HEK293 (cell line): ENCODE results near the gene RHBDF1.

Experiments used
- FEZF1 ChIP-seq: fragments of 450-650 bp; formaldehyde crosslinking; IDR thresholded peaks from 2 replicates; pipeline ENCODE4 v1.5.1; 2016; ENCODE audit warnings: missing biosample characterization, missing genetic modification characterization
- GLIS1 ChIP-seq: fragments of 450-650 bp; formaldehyde crosslinking; IDR thresholded peaks from 2 replicates; pipeline ENCODE4 v1.5.1; 2016; ENCODE audit warnings: missing biosample characterization, missing genetic modification characterization
- KLF16 ChIP-seq: fragments of 450-650 bp; formaldehyde crosslinking; IDR thresholded peaks from 2 replicates; pipeline ENCODE4 v1.5.1; 2017; ENCODE audit warnings: missing biosample characterization, missing genetic modification characterization
- SP7 ChIP-seq: fragments of 450-650 bp; formaldehyde crosslinking; IDR thresholded peaks from 2 replicates; pipeline ENCODE4 v1.5.1; 2016; ENCODE audit warnings: missing biosample characterization, missing genetic modification characterization
- ZBTB1 ChIP-seq: fragments of 450-650 bp; formaldehyde crosslinking; IDR thresholded peaks from 2 replicates; pipeline ENCODE4 v1.5.1; 2016; ENCODE audit warnings: missing biosample characterization, missing genetic modification characterization
- ZBTB17 ChIP-seq: fragments of 450-650 bp; formaldehyde crosslinking; IDR thresholded peaks from 2 replicates; pipeline ENCODE4 v1.5.1; 2016; ENCODE audit warnings: missing biosample characterization, missing genetic modification characterization
- ZBTB26 ChIP-seq: fragments of 450-650 bp; formaldehyde crosslinking; optimal IDR thresholded peaks from 2 replicates; pipeline ENCODE3; 2016; ENCODE audit warnings: missing biosample characterization, mild to moderate bottlenecking, missing genetic modification characterization
- ZBTB49 ChIP-seq: fragments of 450-650 bp; formaldehyde crosslinking; IDR thresholded peaks from 2 replicates; pipeline ENCODE4 v1.5.1; 2016; ENCODE audit warnings: missing biosample characterization, missing genetic modification characterization, low read depth
- ZFHX2 ChIP-seq: fragments of 450-650 bp; formaldehyde crosslinking; conservative IDR thresholded peaks from 2 replicates; pipeline ENCODE4 v1.5.1; 2016; ENCODE audit warnings: missing biosample characterization, missing genetic modification characterization
- ZNF121 ChIP-seq: fragments of 450-650 bp; formaldehyde crosslinking; IDR thresholded peaks from 2 replicates; pipeline ENCODE4 v1.5.1; 2016; ENCODE audit warnings: missing biosample characterization, missing genetic modification characterization
- ZNF140 ChIP-seq: fragments of 450-650 bp; formaldehyde crosslinking; IDR thresholded peaks from 2 replicates; pipeline ENCODE4 v1.5.1; 2016; ENCODE audit warnings: missing biosample characterization, missing genetic modification characterization
- ZNF155 ChIP-seq: fragments of 450-650 bp; formaldehyde crosslinking; IDR thresholded peaks from 2 replicates; pipeline ENCODE4 v1.5.1; 2016; ENCODE audit warnings: missing biosample characterization, missing genetic modification characterization
- ZNF23 ChIP-seq: fragments of 450-650 bp; formaldehyde crosslinking; IDR thresholded peaks from 2 replicates; pipeline ENCODE4 v1.5.1; 2016; ENCODE audit warnings: missing biosample characterization, missing genetic modification characterization, borderline replicate concordance
- ZNF239 ChIP-seq: fragments of 450-650 bp; formaldehyde crosslinking; IDR thresholded peaks from 2 replicates; pipeline ENCODE4 v1.5.1; 2016; ENCODE audit warnings: missing biosample characterization, missing genetic modification characterization
- ZNF280C ChIP-seq: fragments of 450-650 bp; formaldehyde crosslinking; IDR thresholded peaks from 2 replicates; pipeline ENCODE4 v1.5.1; 2016; ENCODE audit warnings: missing biosample characterization, missing genetic modification characterization
- ZNF341 ChIP-seq: fragments of 450-650 bp; formaldehyde crosslinking; IDR thresholded peaks from 2 replicates; pipeline ENCODE4; 2016; ENCODE audit warnings: low read depth, missing biosample characterization, missing genetic modification characterization
- ZNF366 ChIP-seq: fragments of 450-650 bp; formaldehyde crosslinking; conservative IDR thresholded peaks from 2 replicates; pipeline ENCODE4 v1.5.1; 2016; ENCODE audit warnings: missing biosample characterization, missing genetic modification characterization
- ZNF404 ChIP-seq: fragments of 450-650 bp; formaldehyde crosslinking; IDR thresholded peaks from 2 replicates; pipeline ENCODE4 v1.5.1; 2017; ENCODE audit warnings: missing biosample characterization, missing genetic modification characterization
- ZNF423 ChIP-seq: fragments of 450-650 bp; formaldehyde crosslinking; IDR thresholded peaks from 2 replicates; pipeline ENCODE4 v1.5.1; 2016; ENCODE audit warnings: missing biosample characterization, missing genetic modification characterization
- ZNF48 ChIP-seq: fragments of 450-650 bp; formaldehyde crosslinking; IDR thresholded peaks from 2 replicates; pipeline ENCODE4 v1.5.1; 2016; ENCODE audit warnings: missing biosample characterization, missing genetic modification characterization
- ZNF530 ChIP-seq: fragments of 450-650 bp; formaldehyde crosslinking; IDR thresholded peaks from 2 replicates; pipeline ENCODE4 v1.5.1; 2016; ENCODE audit warnings: low read depth, missing biosample characterization, missing genetic modification characterization
- ZNF544 ChIP-seq: fragments of 450-650 bp; formaldehyde crosslinking; IDR thresholded peaks from 2 replicates; pipeline ENCODE4 v1.5.0; 2017; ENCODE audit warnings: missing biosample characterization, missing genetic modification characterization
- ZNF561 ChIP-seq: fragments of 450-650 bp; IDR thresholded peaks from 2 replicates; pipeline ENCODE4 v1.5.1; 2018; ENCODE audit warnings: missing biosample characterization, missing genetic modification characterization, borderline replicate concordance
- ZNF585B ChIP-seq: fragments of 450-650 bp; formaldehyde crosslinking; IDR thresholded peaks from 2 replicates; pipeline ENCODE4 v1.5.1; 2016; ENCODE audit warnings: missing biosample characterization, missing genetic modification characterization
- ZNF600 ChIP-seq: fragments of 450-650 bp; formaldehyde crosslinking; IDR thresholded peaks from 2 replicates; pipeline ENCODE4 v1.5.1; 2016; ENCODE audit warnings: missing biosample characterization, missing genetic modification characterization
- ZNF660 ChIP-seq: fragments of 450-650 bp; IDR thresholded peaks from 2 replicates; pipeline ENCODE4 v1.5.1; 2018; ENCODE audit warnings: missing biosample characterization, mild to moderate bottlenecking, missing genetic modification characterization
- ZNF747 ChIP-seq: fragments of 450-650 bp; formaldehyde crosslinking; IDR thresholded peaks from 2 replicates; pipeline ENCODE4 v1.5.1; 2016; ENCODE audit warnings: missing biosample characterization, missing genetic modification characterization
- ZNF76 ChIP-seq: fragments of 450-650 bp; formaldehyde crosslinking; IDR thresholded peaks from 2 replicates; pipeline ENCODE4; 2016; ENCODE audit warnings: low read depth, missing biosample characterization, missing genetic modification characterization, borderline replicate concordance
- ZNF768 ChIP-seq: fragments of 450-650 bp; formaldehyde crosslinking; IDR thresholded peaks from 2 replicates; pipeline ENCODE4 v1.5.1; 2018; ENCODE audit warnings: missing biosample characterization, mild to moderate bottlenecking, missing genetic modification characterization
- ZNF777 ChIP-seq: fragments of 450-650 bp; formaldehyde crosslinking; IDR thresholded peaks from 2 replicates; pipeline ENCODE4 v1.5.1; 2017; ENCODE audit warnings: missing biosample characterization, missing genetic modification characterization, borderline replicate concordance
- ZSCAN16 ChIP-seq: fragments of 450-650 bp; formaldehyde crosslinking; IDR thresholded peaks from 2 replicates; pipeline ENCODE4 v1.5.1; 2016; ENCODE audit warnings: missing biosample characterization, missing genetic modification characterization
- ZSCAN30 ChIP-seq: fragments of 450-650 bp; IDR thresholded peaks from 2 replicates; pipeline ENCODE4 v1.5.1; 2018; ENCODE audit warnings: missing biosample characterization, mild to moderate bottlenecking, missing genetic modification characterization, moderate library complexity
- TF ChIP-seq, protein P1 (sequence below): fragments of 450-650 bp; formaldehyde crosslinking; IDR thresholded peaks from 2 replicates; pipeline ENCODE4 v1.5.1; 2016; ENCODE audit warnings: missing biosample characterization, missing genetic modification characterization
- TF ChIP-seq, protein P2 (sequence below): fragments of 450-650 bp; formaldehyde crosslinking; IDR thresholded peaks from 2 replicates; pipeline ENCODE4 v1.5.1; 2016; ENCODE audit warnings: missing biosample characterization, missing genetic modification characterization

The RHBDF1 gene

DNA sequence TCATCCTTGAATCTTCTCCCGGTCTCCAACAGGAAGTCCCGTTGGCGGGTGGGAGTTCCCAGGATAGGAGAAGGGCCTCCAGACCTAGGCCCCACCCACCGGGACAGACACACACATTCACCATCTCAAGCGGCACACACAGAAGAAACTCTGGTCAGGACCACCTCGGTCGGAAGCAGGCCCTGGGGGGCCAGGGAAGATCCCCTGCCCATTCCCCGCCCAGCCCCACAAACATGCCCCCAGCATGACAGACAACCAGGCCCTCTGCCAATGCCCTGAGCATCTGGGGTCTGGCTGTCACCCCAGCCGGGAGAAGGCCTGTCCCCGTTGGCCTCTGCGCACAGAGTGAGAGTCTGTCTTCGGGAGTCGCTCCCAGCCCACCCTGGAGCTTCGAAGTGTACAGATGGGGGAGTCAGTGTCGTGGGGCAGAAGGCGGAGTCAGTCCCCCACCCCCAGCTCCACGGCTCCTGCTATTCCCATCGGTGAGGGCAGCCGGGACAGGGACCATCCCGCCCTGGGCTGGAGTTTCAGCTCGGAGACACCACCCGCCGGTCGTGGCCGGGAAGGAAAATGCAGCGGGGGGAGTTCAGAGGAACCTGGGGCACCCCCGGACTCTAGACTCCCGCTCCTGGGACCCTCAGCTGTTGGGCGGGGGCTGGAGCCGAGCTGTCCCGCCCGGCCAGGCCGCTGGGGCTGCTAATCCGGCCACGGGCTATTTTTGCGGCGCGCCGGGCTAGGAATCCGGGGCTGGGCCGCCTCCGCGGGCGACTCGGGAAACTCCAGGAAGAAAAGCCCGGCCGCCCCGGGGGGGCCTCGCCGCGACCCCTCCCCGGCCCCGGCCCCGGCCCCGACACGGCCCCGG is 660 bp downstream of the RHBDF1 start (continued):
- TF ChIP-seq ZNF404 (tag by site-specific recombination) (no peak), ZNF239 (tag by site-specific recombination) (no peak), ZNF155 (tag by site-specific recombination) (no peak), ZNF140 (tag by site-specific recombination) (no peak), ZNF366 (no peak), ZBTB1 (tag by site-specific recombination) (no peak), ZNF23 (tag by site-specific recombination) (no peak), ZNF280C (no peak), ZNF48 (tag by site-specific recombination) (no peak), KLF16 (tag by site-specific recombination) (no peak; the same call in 1 of the 2 replicates), ZNF600 (tag by site-specific recombination) (peak; percentile 72), ZNF423 (tag by site-specific recombination) (no peak), ZNF530 (tag by site-specific recombination) (no peak), ZNF76 (tag by site-specific recombination) (peak; percentile 58), ZSCAN16 (tag by site-specific recombination) (no peak), ZNF660 (tag by site-specific recombination) (no peak), ZNF121 (no peak), GLIS1 (tag by site-specific recombination) (peak; percentile 99), ZNF585B (tag by site-specific recombination) (no peak), ZNF341 (tag by site-specific recombination) (peak; percentile 65), ZBTB49 (tag by site-specific recombination) (no peak), ZBTB26 (tag by site-specific recombination) (peak; percentile 29), ZNF561 (tag by site-specific recombination) (peak; percentile 65; the same call in 1 of the 2 replicates), ZSCAN30 (tag by site-specific recombination) (no peak), ZNF768 (tag by site-specific recombination) (no peak), FEZF1 (tag by site-specific recombination) (no peak), SP7 (tag by site-specific recombination) (peak; percentile 45; the same call in 1 of the 2 replicates), ZFHX2 (tag by site-specific recombination) (no peak; the same call in 1 of the 2 replicates), ZNF747 (tag by site-specific recombination) (no peak), ZBTB17 (tag by site-specific recombination) (peak; percentile 71), ZNF544 (tag by site-specific recombination) (no peak), ZNF777 (tag by site-specific recombination) (no peak)
- TF ChIP-seq, protein P1, sequence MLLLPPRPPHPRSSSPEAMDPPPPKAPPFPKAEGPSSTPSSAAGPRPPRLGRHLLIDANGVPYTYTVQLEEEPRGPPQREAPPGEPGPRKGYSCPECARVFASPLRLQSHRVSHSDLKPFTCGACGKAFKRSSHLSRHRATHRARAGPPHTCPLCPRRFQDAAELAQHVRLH (tag by site-specific recombination), result no peak
- TF ChIP-seq, protein P2, sequence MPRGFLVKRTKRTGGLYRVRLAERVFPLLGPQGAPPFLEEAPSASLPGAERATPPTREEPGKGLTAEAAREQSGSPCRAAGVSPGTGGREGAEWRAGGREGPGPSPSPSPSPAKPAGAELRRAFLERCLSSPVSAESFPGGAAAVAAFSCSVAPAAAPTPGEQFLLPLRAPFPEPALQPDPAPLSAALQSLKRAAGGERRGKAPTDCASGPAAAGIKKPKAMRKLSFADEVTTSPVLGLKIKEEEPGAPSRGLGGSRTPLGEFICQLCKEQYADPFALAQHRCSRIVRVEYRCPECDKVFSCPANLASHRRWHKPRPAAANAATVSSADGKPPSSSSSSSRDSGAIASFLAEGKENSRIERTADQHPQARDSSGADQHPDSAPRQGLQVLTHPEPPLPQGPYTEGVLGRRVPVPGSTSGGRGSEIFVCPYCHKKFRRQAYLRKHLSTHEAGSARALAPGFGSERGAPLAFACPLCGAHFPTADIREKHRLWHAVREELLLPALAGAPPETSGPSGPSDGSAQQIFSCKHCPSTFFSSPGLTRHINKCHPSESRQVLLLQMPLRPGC (tag by site-specific recombination), result no peak
